GM12878 (cell line): ENCODE measurements around the gene SLC15A1. TPM values are rescaled to one million over a fixed set of nuclear protein-coding genes. Genes with fewer than 3 reads are reported as not detected.

ENCODE experiments used
- ATAC-seq: fragments of 200-7000 bp; cut with Tn5 transposase; 3 replicates; pipeline ENCODE4 v1.9.1; 2020; ENCODE audit warnings: mild to moderate bottlenecking, moderate library complexity
- BruUV-seq: library from RNA; stranded (reverse); fragments of 400-500 nt; replicated peaks from 2 replicates; lab custom pipeline; 2021; lab: Mats Ljungman, UMichigan
- CTCF ChIA-PET: fragments of 300-600 bp; sonication (Branson Sonifier 250); formaldehyde crosslinking; extraction: SDS; loops from one replicate; lab custom pipeline; 2021; ENCODE audit warnings: inconsistent platforms; lab: Yijun Ruan, JAX
- POLR2A ChIA-PET: fragments of 350-600 bp; formaldehyde crosslinking; extraction: SDS; loops from one replicate; lab custom pipeline; 2021; ENCODE audit warnings: inconsistent platforms; lab: Charles Lee
- RAD21 ChIA-PET: fragments of 300-600 bp; sonication (Branson Sonifier 250); formaldehyde crosslinking; loops from one replicate; lab custom pipeline; 2023; ENCODE audit warnings: antibody characterized with exemption; ENCODE audit not compliant: unreplicated experiment; lab: Charles Lee
- SMC1A ChIA-PET: fragments of 300-600 bp; sonication (Branson Sonifier 250); formaldehyde crosslinking; loops from one replicate; lab custom pipeline; 2023; ENCODE audit not compliant: unreplicated experiment, uncharacterized antibody; lab: Charles Lee
- DNase-seq: peaks from one replicate; pipeline ENCODE4 v3.0.0-alpha.2; 2011; ENCODE audit warnings: low read depth, low spot score
- FAIRE-seq: peaks from 3 replicates; lab custom pipeline; 2011; peaks lifted over from hg19 to GRCh38; lab: Jason Lieb, UNC
- H2AFZ ChIP-seq: 2 replicates; pipeline ENCODE4 v1.6.0; 2011; ENCODE audit warnings: low read depth, low read length, control low read depth; ENCODE audit not compliant: control insufficient read depth
- H3K27ac ChIP-seq: 2 replicates; pipeline ENCODE4 v1.5.1; 2011; ENCODE audit warnings: control low read depth; ENCODE audit not compliant: control insufficient read depth, insufficient read depth
- H3K27me3 ChIP-seq, 2 experiments: replicated peaks in 1 of 2; 2 replicates each; pipeline versions ENCODE4 v1.6.0 to v1.6.1; 2011; ENCODE audit warnings: low read length in 1 of 2; ENCODE audit not compliant: control insufficient read depth in 2 of 2, insufficient read depth in 2 of 2
- H3K36me3 ChIP-seq, 2 experiments: 2 replicates each; pipeline ENCODE4 v1.5.1; 2011; ENCODE audit warnings: low read length in 1 of 2; ENCODE audit not compliant: control insufficient read depth in 2 of 2, insufficient read depth in 2 of 2
- H3K4me1 ChIP-seq: 2 replicates; pipeline ENCODE4 v1.6.1; 2011; ENCODE audit warnings: mild to moderate bottlenecking, low read length, moderate library complexity, mixed read lengths; ENCODE audit not compliant: control insufficient read depth, insufficient read depth
- H3K4me2 ChIP-seq: 2 replicates; pipeline ENCODE4 v1.6.0; 2011; ENCODE audit warnings: control low read depth; ENCODE audit not compliant: control insufficient read depth, insufficient read depth
- H3K4me3 ChIP-seq: fragments of 200-600 bp; sonication (generic); 2 replicates; pipeline ENCODE4 v1.5.1; 2016
- H3K79me2 ChIP-seq: 2 replicates; pipeline ENCODE4 v1.6.0; 2011; ENCODE audit warnings: low read length; ENCODE audit not compliant: control insufficient read depth, insufficient read depth
- H3K9ac ChIP-seq: 2 replicates; pipeline ENCODE4 v1.8.0; 2011; ENCODE audit warnings: low read length, control low read depth, mixed read lengths; ENCODE audit not compliant: control insufficient read depth, insufficient read depth
- H3K9me3 ChIP-seq: replicated peaks from 3 replicates; pipeline ENCODE4 v1.5.1; 2011; ENCODE audit warnings: mild to moderate bottlenecking, low read length; ENCODE audit not compliant: control insufficient read depth, insufficient read depth
- H4K20me1 ChIP-seq: 2 replicates; pipeline ENCODE4 v1.6.0; 2011; ENCODE audit not compliant: control insufficient read depth, insufficient read depth
- BCL11A ChIP-seq: IDR thresholded peaks from 2 replicates; pipeline ENCODE4 v1.6.1; 2011; ENCODE audit warnings: low read depth, low read length
- KDM1A ChIP-seq: fragments of 200-600 bp; sonication (generic); IDR thresholded peaks from 2 replicates; pipeline ENCODE4 v1.6.1; 2016; ENCODE audit warnings: borderline replicate concordance
- NFYA ChIP-seq: IDR thresholded peaks from 2 replicates; pipeline ENCODE4 v1.6.1; 2011; ENCODE audit warnings: low read depth, mild to moderate bottlenecking, low read length, improper control_type of control experiment, borderline replicate concordance
- NR2F1 ChIP-seq: fragments of 450-650 bp; conservative IDR thresholded peaks from 2 replicates; pipeline ENCODE4 v1.6.1; 2017; ENCODE audit warnings: mild to moderate bottlenecking
- SREBF1 ChIP-seq: IDR thresholded peaks from 2 replicates; pipeline ENCODE4 v1.6.1; 2012; ENCODE audit warnings: mild to moderate bottlenecking, low read length
- YBX1 ChIP-seq: fragments of 450-650 bp; IDR thresholded peaks from 2 replicates; pipeline ENCODE4 v1.6.1; 2016; ENCODE audit warnings: antibody characterized with exemption
- ZBED1 ChIP-seq: IDR thresholded peaks from 2 replicates; pipeline ENCODE4 v1.6.1; 2016; ENCODE audit warnings: borderline replicate concordance
- ZNF207 ChIP-seq: fragments of 450-650 bp; IDR thresholded peaks from 2 replicates; pipeline ENCODE4 v1.6.1; 2014; ENCODE audit warnings: antibody characterized with exemption, mild to moderate bottlenecking, borderline replicate concordance
- ZNF217 ChIP-seq: fragments of 450-650 bp; IDR thresholded peaks from 2 replicates; pipeline ENCODE4 v1.6.1; 2017; ENCODE audit warnings: antibody characterized with exemption, mild to moderate bottlenecking
- WGBS: methylation state at CpG from one replicate; pipeline ENCODE4 v1.1.6; 2016; ENCODE audit warnings: low lambda C conversion rate; ENCODE audit not compliant: insufficient replicate concordance, insufficient coverage; ENCODE audit errors: missing lambda C conversion rate; 5-methylcytosine and 5-hydroxymethylcytosine counted together
- in situ Hi-C: fragments of 300-500 bp; cut with MboI; formaldehyde crosslinking; loops from 9 replicates; pipeline ENCODE4 v1.14.3; 2018; ENCODE audit warnings: mixed read lengths
- intact Hi-C: fragments of 100-400 bp; cut with micrococcal nuclease; formaldehyde crosslinking; loops from one replicate; pipeline ENCODE4 v1.14.2; 2022; ENCODE audit not compliant: unreplicated experiment
- polyA plus RNA-seq, 11 experiments: library from polyadenylated mRNA; depleted of rRNA in 4 of 11; unstranded in 6 of 11; stranded (reverse) in 5 of 11; fragments of >200 nt; fragmentation: Nextera tagmentation in 4 of 11; fragmentation: Illumina TruSeq in 1 of 11; extraction: Ambion mirVana in 4 of 11; extraction: Trizol in 1 of 11; gene quantifications; 1 replicate in 1 of 11; 2 replicates in 10 of 11; pipeline versions ENCODE4 v1.2.1 to v1.2.3, GENCODE V29; 2011 to 2016; ENCODE audit warnings: inconsistent platforms in 2 of 11, missing spikeins in 2 of 11, low read depth in 1 of 11
- total RNA-seq, 4 experiments: library from RNA; depleted of rRNA in 3 of 4; stranded (reverse); fragments of >200 nt in 3 of 4; fragmentation: Illumina TruSeq in 1 of 4; extraction: Trizol in 1 of 4; gene quantifications; 2 replicates each; pipeline versions ENCODE4 v1.2.1 to v1.2.3, GENCODE V29; 2013 to 2021
- TF ChIP-seq, protein P1 (sequence below): IDR thresholded peaks from 2 replicates; pipeline ENCODE4 v1.6.1; 2012; ENCODE audit warnings: improper control_type of control experiment, low read depth, low read length; ENCODE audit not compliant: insufficient replicate concordance

The SLC15A1 gene
- total and polyA plus RNA-seq, 10 of the 15 experiments (the other 5 are each of a cell fraction or from before 2014, with no cell fraction given) = not detected

- Histone ChIP-seq H4K20me1 (no peaks in the 10 kb centered on the region), H3K27ac (no peak overlapping the region), H3K4me3 (no peak overlapping the region), H3K9ac (no peak overlapping the region), H2AFZ (no peak overlapping the region), H3K79me2 (no peaks in the 10 kb centered on the region), H3K4me2 (no peak overlapping the region), H3K4me1 (no peaks in the 10 kb centered on the region), H3K27me3 (no peaks in the 10 kb centered on the region), H3K36me3 (no peaks in the 10 kb centered on the region), H3K9me3 (no peaks in the 10 kb centered on the region)
- POLR2A ChIA-PET = no interaction called here
- in situ Hi-C loops = no loop called here
- TF ChIP-seq ZBED1 (no peak), ZNF207 (no peak), BCL11A (no peak), NR2F1 (no peak), SREBF1 (no peak), ZNF217 (no peak), KDM1A (no peak), NFYA (no peak)
- DNase-seq (no peak), FAIRE-seq (no peak), ATAC-seq (no peak)
- SMC1A ChIA-PET = no interaction called here
- 2% methylated on average over 3 of the region's 3 CpGs for WGBS
- no TSS peak for BruUV-seq
- RAD21 ChIA-PET = no interaction called here
- intact Hi-C loops = no loop called here
- CTCF ChIA-PET = no interaction called here
Measured at GRCh38 chr13:98722958-98723357, 29.5 kb downstream of the SLC15A1 start.

GRCh38 chr13:98721825-98722510 lies 30.5 kb downstream of the SLC15A1 start:
- intact Hi-C loops = no loop called here
- ATAC-seq = no peak
- no peak for TF ChIP-seq YBX1
- TF ChIP-seq, protein P1, sequence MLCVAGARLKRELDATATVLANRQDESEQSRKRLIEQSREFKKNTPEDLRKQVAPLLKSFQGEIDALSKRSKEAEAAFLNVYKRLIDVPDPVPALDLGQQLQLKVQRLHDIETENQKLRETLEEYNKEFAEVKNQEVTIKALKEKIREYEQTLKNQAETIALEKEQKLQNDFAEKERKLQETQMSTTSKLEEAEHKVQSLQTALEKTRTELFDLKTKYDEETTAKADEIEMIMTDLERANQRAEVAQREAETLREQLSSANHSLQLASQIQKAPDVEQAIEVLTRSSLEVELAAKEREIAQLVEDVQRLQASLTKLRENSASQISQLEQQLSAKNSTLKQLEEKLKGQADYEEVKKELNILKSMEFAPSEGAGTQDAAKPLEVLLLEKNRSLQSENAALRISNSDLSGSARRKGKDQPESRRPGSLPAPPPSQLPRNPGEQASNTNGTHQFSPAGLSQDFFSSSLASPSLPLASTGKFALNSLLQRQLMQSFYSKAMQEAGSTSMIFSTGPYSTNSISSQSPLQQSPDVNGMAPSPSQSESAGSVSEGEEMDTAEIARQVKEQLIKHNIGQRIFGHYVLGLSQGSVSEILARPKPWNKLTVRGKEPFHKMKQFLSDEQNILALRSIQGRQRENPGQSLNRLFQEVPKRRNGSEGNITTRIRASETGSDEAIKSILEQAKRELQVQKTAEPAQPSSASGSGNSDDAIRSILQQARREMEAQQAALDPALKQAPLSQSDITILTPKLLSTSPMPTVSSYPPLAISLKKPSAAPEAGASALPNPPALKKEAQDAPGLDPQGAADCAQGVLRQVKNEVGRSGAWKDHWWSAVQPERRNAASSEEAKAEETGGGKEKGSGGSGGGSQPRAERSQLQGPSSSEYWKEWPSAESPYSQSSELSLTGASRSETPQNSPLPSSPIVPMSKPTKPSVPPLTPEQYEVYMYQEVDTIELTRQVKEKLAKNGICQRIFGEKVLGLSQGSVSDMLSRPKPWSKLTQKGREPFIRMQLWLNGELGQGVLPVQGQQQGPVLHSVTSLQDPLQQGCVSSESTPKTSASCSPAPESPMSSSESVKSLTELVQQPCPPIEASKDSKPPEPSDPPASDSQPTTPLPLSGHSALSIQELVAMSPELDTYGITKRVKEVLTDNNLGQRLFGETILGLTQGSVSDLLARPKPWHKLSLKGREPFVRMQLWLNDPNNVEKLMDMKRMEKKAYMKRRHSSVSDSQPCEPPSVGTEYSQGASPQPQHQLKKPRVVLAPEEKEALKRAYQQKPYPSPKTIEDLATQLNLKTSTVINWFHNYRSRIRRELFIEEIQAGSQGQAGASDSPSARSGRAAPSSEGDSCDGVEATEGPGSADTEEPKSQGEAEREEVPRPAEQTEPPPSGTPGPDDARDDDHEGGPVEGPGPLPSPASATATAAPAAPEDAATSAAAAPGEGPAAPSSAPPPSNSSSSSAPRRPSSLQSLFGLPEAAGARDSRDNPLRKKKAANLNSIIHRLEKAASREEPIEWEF = no peak
- TF ChIP-seq, all 136 proteins: peak for 0
- no peaks in the 10 kb centered on the region for H4K20me1 ChIP-seq
- in situ Hi-C loops = no loop called here
- no peak overlapping the region for H3K4me3 ChIP-seq
- 59% methylated on average over 11 of the region's 11 CpGs for WGBS
- ChIA-PET POLR2A (no interaction called here), CTCF (no interaction called here), RAD21 (no interaction called here), SMC1A (interaction anchor here (0.9 kb wide), 1 partner anchor 14 kb away, joined by 3 read pairs; no protein-coding TSS in a partner anchor)
- BruUV-seq = no TSS peak
- no peaks in the 10 kb centered on the region for H3K9me3 ChIP-seq
- no peak overlapping the region for H3K27ac ChIP-seq
- no peak for DNase-seq
- no peak overlapping the region for H3K9ac ChIP-seq
- H3K27me3 ChIP-seq = no peaks in the 10 kb centered on the region
- H3K79me2 ChIP-seq = no peaks in the 10 kb centered on the region
- no peaks in the 10 kb centered on the region for H3K36me3 ChIP-seq
- H3K4me2 ChIP-seq = no peak overlapping the region
- no peak for FAIRE-seq
- H3K4me1 ChIP-seq = no peaks in the 10 kb centered on the region
- no peak overlapping the region for H2AFZ ChIP-seq
